Stomach smooth muscle (tissue), 2 donors: ENCODE measurements around the gene TMEM50A.
"Not testable (repeated sequence)": the region's sequence is repeated elsewhere in the genome, so short reads cannot be mapped to it uniquely, and the experiment has no call there.

ENCODE experiments used
- H3K27ac ChIP-seq: one replicate; pipeline ENCODE4 v1.7.0; 2013; ENCODE audit warnings: mild to moderate bottlenecking, low read length, inconsistent platforms
- H3K27me3 ChIP-seq, 2 donors: one replicate each; pipeline ENCODE4 v1.7.0; 2013; ENCODE audit warnings: low read length in 2 of 2; ENCODE audit not compliant: insufficient read depth in 2 of 2, control insufficient read depth in 1 of 2
- H3K36me3 ChIP-seq, 2 donors: one replicate each; pipeline ENCODE4 v1.7.0; 2013; ENCODE audit warnings: low read length in 2 of 2; ENCODE audit not compliant: control insufficient read depth in 2 of 2, insufficient read depth in 2 of 2
- H3K4me1 ChIP-seq: one replicate; pipeline ENCODE4 v1.7.0; 2013; ENCODE audit warnings: low read length; ENCODE audit not compliant: control insufficient read depth, insufficient read depth
- H3K4me3 ChIP-seq, 2 donors: one replicate each; pipeline ENCODE4 v1.7.0; 2013; ENCODE audit warnings: low read length in 2 of 2
- H3K9ac ChIP-seq, 2 donors: one replicate each; pipeline ENCODE4 v1.7.0; 2013; ENCODE audit warnings: low read length in 2 of 2, mild to moderate bottlenecking in 1 of 2
- H3K9me3 ChIP-seq, 2 donors: one replicate each; pipeline ENCODE4 v1.7.0; 2013; ENCODE audit warnings: low read length in 2 of 2; ENCODE audit not compliant: control insufficient read depth in 2 of 2
- donor health status: healthy.
- donor health status: Pancreatic carcinoma.

The TMEM50A gene

DNA sequence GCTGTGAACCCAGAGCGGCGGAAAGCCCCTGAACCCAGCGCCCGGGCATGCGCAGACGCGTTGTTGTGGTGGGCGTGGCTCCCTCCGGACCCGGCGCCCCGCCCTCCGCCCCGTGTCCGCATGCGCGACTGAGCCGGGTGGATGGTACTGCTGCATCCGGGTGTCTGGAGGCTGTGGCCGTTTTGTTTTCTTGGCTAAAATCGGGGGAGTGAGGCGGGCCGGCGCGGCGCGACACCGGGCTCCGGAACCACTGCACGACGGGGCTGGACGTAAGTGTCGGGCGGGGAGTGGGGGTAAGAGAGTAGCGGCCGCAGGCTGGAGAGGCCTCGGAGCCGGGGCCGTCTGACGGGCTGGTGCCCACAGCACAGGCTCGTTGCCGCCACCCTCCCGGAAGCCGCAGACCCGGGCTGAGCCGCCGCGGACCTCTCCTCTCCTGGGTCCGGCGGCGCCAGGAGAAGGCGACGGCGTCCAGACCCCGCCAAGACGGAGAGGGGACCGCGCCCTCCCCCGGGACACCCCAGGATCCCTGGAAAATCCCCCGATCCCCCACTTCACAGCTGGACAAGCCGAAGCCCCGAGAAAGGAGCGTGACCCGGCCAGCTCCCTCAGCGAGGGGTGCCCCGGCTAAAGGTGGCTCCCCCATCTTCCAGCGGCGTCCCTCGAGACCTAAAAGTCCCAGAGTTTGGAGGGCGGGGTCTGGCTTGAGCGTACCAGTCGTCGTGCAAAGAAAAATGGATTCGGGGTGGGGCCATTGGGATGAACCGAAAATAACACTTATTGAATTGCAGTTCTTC, at the start of gene TMEM50A:
Gene TMEM50A, plus strand, starts transcription at position 147 of the 794 bp plus-strand sequence. CDS start 2,153 bp downstream, outside the sequence.
- H3K27me3 ChIP-seq, result no peaks in the 10 kb centered on the region
- peak within 1 kb of the TSS; percentile 92 to 97 for H3K9ac ChIP-seq
- peak within 1 kb of the TSS; percentile 88 to 94 for H3K4me3 ChIP-seq
- H3K9me3 ChIP-seq, result no peaks in the 10 kb centered on the region
- H3K27ac ChIP-seq, result peak within 1 kb of the TSS; percentile 88
- peaks cover 5% of the 10 kb centered on the region for H3K4me1 ChIP-seq
- H3K36me3 ChIP-seq, result no peaks in the 10 kb centered on the region

DNA sequence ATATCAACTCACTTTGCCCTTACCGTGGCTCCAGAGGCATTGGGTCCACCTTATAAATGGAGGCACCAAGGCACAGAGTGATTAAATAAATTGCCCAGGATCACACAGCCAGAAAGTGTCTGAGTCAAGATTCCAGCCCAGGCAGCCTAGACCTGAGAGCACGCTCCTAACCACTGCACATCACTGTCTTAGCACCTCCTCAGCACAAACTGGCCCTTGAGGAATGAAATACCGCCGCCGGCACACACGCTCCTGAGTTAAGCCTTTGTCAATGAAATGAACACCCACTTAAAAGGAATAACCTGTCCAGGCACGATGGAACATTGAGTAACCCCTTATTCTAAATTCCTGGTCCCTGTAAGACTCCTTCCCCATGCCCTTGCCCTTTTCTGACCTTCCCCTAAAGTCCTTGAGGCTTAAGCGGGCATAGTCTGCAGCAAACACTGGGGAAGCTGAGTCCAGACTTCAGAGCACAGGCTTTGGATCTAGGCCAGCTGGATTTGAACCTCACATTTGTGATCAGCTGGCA, 49.5 kb upstream of the TMEM50A start:
- H3K9me3 ChIP-seq, H3K4me1 ChIP-seq, H3K4me3 ChIP-seq, H3K27ac ChIP-seq, H3K36me3 ChIP-seq, H3K9ac ChIP-seq, H3K27me3 ChIP-seq: not testable (repeated sequence)

- not testable (repeated sequence) for H3K9ac ChIP-seq, H3K9me3 ChIP-seq, H3K36me3 ChIP-seq, H3K4me1 ChIP-seq, H3K27me3 ChIP-seq, H3K4me3 ChIP-seq, H3K27ac ChIP-seq
These were observed 48.1 kb upstream of the TMEM50A start for GRCh38 chr1:25290043-25290442.

- not testable (repeated sequence) for H3K9me3 ChIP-seq, H3K4me1 ChIP-seq, H3K4me3 ChIP-seq, H3K27ac ChIP-seq, H3K9ac ChIP-seq, H3K27me3 ChIP-seq, H3K36me3 ChIP-seq
These were observed 44.7 kb upstream of the TMEM50A start for GRCh38 chr1:25293426-25293825.

GRCh38 chr1:25294889-25295826, 43.0 kb upstream of the TMEM50A start:
- not testable (repeated sequence) for H3K27ac ChIP-seq, H3K9ac ChIP-seq, H3K4me3 ChIP-seq, H3K4me1 ChIP-seq, H3K9me3 ChIP-seq, H3K27me3 ChIP-seq, H3K36me3 ChIP-seq

DNA sequence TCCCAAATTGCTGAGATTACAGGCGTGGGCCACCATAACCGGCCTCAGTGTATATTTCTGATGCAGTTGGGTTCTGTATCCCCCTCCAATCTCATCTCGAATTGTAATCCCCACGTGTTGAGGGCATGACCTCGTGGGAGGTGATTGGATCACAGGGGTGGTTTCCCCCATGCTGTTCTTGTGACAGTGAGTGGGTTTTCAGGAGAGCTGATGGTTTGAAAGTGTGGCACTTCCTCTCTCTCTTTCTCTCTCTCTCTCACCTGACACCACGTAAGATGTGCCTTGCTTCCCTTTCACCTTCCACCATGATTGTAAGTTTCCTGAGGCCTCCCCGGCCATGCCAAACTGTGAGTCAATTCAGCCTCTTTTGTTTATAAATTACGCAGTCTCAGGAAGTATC, 41.6 kb upstream of the TMEM50A start:
- not testable (repeated sequence) for H3K27ac ChIP-seq, H3K9ac ChIP-seq, H3K9me3 ChIP-seq, H3K4me1 ChIP-seq, H3K36me3 ChIP-seq, H3K27me3 ChIP-seq, H3K4me3 ChIP-seq

DNA sequence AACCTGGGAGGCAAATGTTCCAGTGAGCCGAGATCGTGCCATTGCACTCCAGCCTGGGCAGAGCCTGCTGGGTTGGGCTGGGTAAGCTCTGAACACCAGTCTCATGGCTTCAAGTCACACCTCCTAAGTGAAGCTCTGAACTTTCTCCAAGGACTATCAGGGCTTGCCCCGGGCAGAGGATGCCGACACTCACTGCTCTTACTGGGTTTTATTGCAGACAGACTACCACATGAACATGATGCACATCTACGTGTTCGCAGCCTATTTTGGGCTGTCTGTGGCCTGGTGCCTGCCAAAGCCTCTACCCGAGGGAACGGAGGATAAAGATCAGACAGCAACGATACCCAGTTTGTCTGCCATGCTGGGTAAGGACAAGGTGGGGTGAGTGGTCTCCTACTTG, 37.4 kb upstream of the TMEM50A start:
- H3K27me3 ChIP-seq, H3K4me3 ChIP-seq, H3K27ac ChIP-seq, H3K9me3 ChIP-seq, H3K9ac ChIP-seq, H3K4me1 ChIP-seq, H3K36me3 ChIP-seq: not testable (repeated sequence)

GRCh38 chr1:25302330-25302729, 35.8 kb upstream of the TMEM50A start:
- not testable (repeated sequence) for H3K4me1 ChIP-seq, H3K9me3 ChIP-seq, H3K9ac ChIP-seq, H3K27ac ChIP-seq, H3K36me3 ChIP-seq, H3K4me3 ChIP-seq, H3K27me3 ChIP-seq

DNA sequence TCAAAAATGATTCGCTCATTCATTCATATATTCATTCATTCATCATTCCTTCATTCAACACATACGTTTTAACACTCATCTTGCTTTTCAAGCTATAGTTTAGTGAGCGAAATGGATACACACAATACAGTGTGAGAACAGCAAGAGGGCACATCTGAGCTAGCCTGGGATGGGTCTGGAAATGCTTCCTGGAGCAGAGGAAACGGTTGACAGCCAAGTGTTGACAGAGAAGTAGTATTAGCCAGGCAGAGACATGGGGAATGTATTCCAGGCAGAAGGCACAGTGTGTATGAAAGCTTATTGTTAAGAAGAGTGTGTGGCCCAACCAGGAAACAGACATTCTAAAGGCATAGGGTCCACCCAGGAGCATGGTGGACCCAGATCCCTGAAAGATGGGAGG, 33.2 kb upstream of the TMEM50A start:
- H3K27me3 ChIP-seq, H3K4me1 ChIP-seq, H3K9me3 ChIP-seq, H3K9ac ChIP-seq, H3K27ac ChIP-seq, H3K36me3 ChIP-seq, H3K4me3 ChIP-seq: not testable (repeated sequence)

GRCh38 chr1:25308168-25308567, 30.0 kb upstream of the TMEM50A start:
- not testable (repeated sequence) for H3K36me3 ChIP-seq, H3K27me3 ChIP-seq, H3K9me3 ChIP-seq, H3K9ac ChIP-seq, H3K4me3 ChIP-seq, H3K4me1 ChIP-seq, H3K27ac ChIP-seq

DNA sequence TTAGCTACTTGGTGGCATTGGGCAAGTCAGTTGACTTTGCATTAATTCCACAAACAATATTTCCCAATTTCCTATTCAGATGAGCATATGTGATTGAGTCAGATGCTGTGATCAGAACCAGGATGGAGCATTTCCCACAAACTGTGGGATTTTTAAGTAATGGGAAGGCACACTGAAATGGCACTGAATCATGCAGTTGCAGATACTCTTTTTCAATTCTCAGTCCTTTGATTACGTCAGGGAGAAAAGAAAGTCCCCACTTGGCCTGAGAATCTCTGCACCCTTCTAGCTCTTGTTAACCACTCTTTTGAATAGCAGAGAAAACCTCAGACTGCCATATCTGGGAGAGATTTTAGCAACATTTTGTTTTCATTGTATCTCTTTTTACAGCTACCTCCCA, 29.0 kb upstream of the TMEM50A start:
- not testable (repeated sequence) for H3K9me3 ChIP-seq, H3K27ac ChIP-seq, H3K36me3 ChIP-seq, H3K9ac ChIP-seq, H3K27me3 ChIP-seq, H3K4me1 ChIP-seq, H3K4me3 ChIP-seq
